Activated CD4-positive, alpha-beta T cell treated with anti-CD3 and anti-CD28 coated beads, Interleukin-2, amount 10 ng/mL, durations not matched to agents 7 days and 5 days (primary cell): ENCODE results near the gene GABBR2. TPM values are rescaled to one million over a fixed set of nuclear protein-coding genes. Genes with fewer than 3 reads are reported as not detected.
"Not testable (repeated sequence)": the region's sequence is repeated elsewhere in the genome, so short reads cannot be mapped to it uniquely, and the experiment has no call there.

ENCODE experiments used
- CTCF ChIA-PET: fragments of 350-600 bp; sonication (Branson Sonifier 250); formaldehyde crosslinking; loops from one replicate; lab custom pipeline; 2021; ENCODE audit warnings: antibody characterized with exemption; lab: Charles Lee
- POLR2A ChIA-PET: fragments of 350-600 bp; sonication (Branson Sonifier 250); formaldehyde crosslinking; loops from one replicate; lab custom pipeline; 2021; ENCODE audit warnings: antibody characterized with exemption; lab: Charles Lee
- DNase-seq: peaks from one replicate; pipeline ENCODE4 v3.0.0-alpha.2; 2020
- H3K27ac Mint-ChIP-seq: one replicate; pipeline ENCODE4 v1.8.0; 2021; ENCODE audit warnings: mild to moderate bottlenecking, moderate library complexity, mixed read lengths
- H3K27me3 Mint-ChIP-seq: one replicate; pipeline ENCODE4 v1.8.0; 2021; ENCODE audit warnings: mixed read lengths
- H3K36me3 Mint-ChIP-seq: one replicate; pipeline ENCODE4 v1.8.0; 2021; ENCODE audit warnings: low read depth, mixed read lengths
- H3K4me1 Mint-ChIP-seq: one replicate; pipeline ENCODE4 v1.8.0; 2021; ENCODE audit warnings: mixed read lengths
- H3K4me3 Mint-ChIP-seq: one replicate; pipeline ENCODE4 v1.8.0; 2021; ENCODE audit warnings: mild to moderate bottlenecking, moderate library complexity, mixed read lengths
- H3K9me3 Mint-ChIP-seq: one replicate; pipeline ENCODE4 v1.8.0; 2021; ENCODE audit warnings: mixed read lengths
- total RNA-seq, 2 experiments: library from RNA; stranded (reverse); gene quantifications; one replicate each; pipeline ENCODE4 v1.2.3, GENCODE V29; 2021

Gene GABBR2
- total RNA-seq, 2 experiments from 2014 or later: not detected

DNA sequence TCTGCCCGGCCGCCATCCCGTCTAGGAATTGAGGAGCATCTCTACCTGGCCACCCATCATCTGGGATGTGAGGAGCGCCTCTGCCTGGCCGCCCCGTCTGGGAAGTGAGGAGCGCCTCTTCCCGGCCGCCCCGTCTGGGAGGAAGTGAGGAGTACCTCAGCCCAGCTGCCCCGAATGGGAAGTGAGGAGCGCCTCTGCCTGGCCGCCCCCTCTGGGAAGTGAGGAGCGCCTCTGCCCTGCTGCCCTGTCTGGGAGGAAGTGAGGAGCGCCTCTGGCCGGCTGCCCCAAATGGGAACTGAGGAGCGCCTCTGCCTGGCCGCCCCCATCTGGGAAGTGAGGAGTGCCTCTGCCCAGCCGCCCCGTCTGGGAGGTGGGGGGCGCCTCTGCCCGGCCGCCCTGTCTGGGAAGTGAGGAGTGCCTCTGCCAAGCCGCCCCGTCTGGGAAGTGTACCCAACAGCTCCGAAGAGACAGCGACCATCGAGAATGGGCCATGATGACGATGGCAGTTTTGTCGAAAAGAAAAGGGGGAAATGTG, 244.5 kb downstream of the GABBR2 start:
- H3K4me3 Mint-ChIP-seq, H3K27me3 Mint-ChIP-seq, CTCF ChIA-PET, DNase-seq, H3K36me3 Mint-ChIP-seq, POLR2A ChIA-PET, H3K4me1 Mint-ChIP-seq, H3K27ac Mint-ChIP-seq: not testable (repeated sequence)
- peaks cover 24% of the 10 kb centered on the region for H3K9me3 Mint-ChIP-seq

DNA sequence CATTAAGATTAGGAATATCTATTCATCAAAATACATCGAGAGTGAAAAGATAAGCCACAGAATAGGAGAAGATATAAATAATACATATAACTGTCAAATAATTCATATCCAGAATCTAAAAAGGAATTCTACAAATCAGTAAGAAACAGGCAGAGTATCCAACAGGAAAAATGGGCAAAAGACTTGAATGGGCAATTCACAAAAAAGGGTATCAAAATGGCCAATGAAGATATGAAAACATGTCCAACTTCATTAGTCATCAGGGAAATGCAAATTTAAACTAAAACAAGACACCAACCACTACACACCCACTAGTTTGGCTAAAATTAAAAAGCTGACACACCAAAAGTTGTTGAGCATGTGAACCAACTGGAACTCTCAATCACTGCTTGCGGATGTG, 246.4 kb downstream of the GABBR2 start:
- Mint-ChIP-seq H3K27ac (no peak overlapping the region), H3K9me3 (peaks cover 24% of the 10 kb centered on the region), H3K27me3 (no peaks in the 10 kb centered on the region), H3K4me3 (no peak overlapping the region), H3K36me3 (no peaks in the 10 kb centered on the region), H3K4me1 (no peaks in the 10 kb centered on the region)
- no peak for DNase-seq
- ChIA-PET CTCF (no interaction called here), POLR2A (no interaction called here)

DNA sequence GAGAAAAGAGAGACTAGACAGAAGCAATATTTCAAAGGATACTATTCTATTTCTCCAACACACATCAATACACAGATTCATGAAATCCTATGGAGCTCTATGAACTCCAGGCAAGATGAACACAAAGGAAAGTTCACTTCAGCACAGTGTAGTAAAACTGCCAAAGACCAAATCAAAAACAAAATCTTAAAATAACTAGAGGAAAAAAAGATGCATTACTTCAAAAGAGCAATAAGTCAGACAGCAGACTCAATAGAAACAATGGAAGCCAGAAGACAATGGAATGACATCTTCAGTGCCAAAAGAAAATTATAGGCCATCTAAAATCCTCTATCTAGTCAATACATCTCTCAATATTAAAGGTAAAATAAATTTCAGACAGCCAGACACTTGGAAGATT, 248.0 kb downstream of the GABBR2 start:
- CTCF ChIA-PET: interaction anchor here (0.5 kb wide), 1 partner anchor 663 kb away, joined by 3 read pairs; no protein-coding TSS in a partner anchor

DNA sequence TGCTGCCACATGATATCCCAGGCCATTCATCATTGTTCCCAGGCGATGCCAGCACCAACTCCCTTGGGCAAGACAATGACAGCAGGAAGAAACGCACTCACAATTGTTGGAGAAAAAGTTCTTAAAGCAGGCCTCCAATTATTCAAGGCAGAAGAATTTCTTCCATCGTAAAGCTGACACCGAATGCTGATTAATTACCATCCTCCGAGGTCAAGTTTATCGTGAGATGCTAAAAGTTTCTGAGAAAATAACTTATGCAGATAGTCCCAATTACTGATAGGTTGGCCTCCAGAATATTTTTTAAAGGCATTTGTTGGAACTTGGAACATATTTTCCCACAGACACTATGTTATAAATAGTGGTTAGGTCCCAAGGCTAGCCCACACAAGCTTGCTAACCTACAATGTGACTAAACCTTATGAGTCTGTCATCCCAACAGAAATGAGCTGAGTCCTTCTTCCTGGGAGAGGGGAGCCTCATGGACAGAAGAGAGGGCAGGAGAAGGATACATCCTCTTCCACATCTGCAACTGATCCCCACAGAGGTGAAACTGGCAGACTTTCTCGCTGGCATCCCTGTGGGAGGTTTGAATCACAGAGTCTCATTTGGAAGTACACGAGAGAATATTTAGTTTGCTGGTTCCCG, 250.9 kb downstream of the GABBR2 start:
- Mint-ChIP-seq H3K27ac (no peak overlapping the region), H3K4me1 (no peaks in the 10 kb centered on the region), H3K4me3 (no peak overlapping the region), H3K9me3 (peaks cover 21% of the 10 kb centered on the region), H3K27me3 (no peaks in the 10 kb centered on the region), H3K36me3 (no peaks in the 10 kb centered on the region)
- ChIA-PET POLR2A (no interaction called here), CTCF (no interaction called here)
- no peak for DNase-seq

More for the DNA sequence above, 248.0 kb downstream of the GABBR2 start:
- H3K4me3 Mint-ChIP-seq: no peak overlapping the region
- H3K36me3 Mint-ChIP-seq: no peaks in the 10 kb centered on the region
- H3K9me3 Mint-ChIP-seq: peaks cover 21% of the 10 kb centered on the region
- POLR2A ChIA-PET: no interaction called here
- H3K27me3 Mint-ChIP-seq: no peaks in the 10 kb centered on the region
- no peak for DNase-seq
- H3K27ac Mint-ChIP-seq: no peak overlapping the region
- no peaks in the 10 kb centered on the region for H3K4me1 Mint-ChIP-seq

DNA sequence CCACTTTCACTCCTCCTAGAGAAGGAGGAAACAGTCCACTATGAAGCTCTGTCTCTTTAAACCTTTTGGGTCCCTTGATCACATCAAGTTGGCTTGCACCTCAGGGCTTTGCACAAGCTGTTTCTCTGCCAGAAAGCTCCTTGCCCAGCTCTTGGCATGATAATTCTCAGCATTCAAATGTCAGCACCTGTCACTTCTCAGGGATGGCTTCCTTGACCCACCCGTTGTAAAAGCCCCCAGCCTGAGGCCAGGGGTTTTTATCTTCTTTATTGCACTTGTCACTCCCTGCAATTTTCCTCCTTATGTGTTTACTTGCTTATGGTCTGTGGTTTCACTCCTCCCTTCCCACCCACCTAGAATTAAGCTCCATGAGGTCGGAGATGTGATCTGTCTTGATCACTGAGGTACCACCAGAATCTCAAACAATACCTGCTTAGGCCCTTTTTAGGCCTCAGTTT, 252.6 kb downstream of the GABBR2 start:
- Mint-ChIP-seq H3K27me3 (no peaks in the 10 kb centered on the region), H3K4me3 (no peak overlapping the region), H3K27ac (no peak overlapping the region), H3K9me3 (peaks cover 14% of the 10 kb centered on the region), H3K4me1 (no peaks in the 10 kb centered on the region), H3K36me3 (no peaks in the 10 kb centered on the region)
- no peak for DNase-seq
- CTCF ChIA-PET: no interaction called here
- POLR2A ChIA-PET: no interaction called here

DNA sequence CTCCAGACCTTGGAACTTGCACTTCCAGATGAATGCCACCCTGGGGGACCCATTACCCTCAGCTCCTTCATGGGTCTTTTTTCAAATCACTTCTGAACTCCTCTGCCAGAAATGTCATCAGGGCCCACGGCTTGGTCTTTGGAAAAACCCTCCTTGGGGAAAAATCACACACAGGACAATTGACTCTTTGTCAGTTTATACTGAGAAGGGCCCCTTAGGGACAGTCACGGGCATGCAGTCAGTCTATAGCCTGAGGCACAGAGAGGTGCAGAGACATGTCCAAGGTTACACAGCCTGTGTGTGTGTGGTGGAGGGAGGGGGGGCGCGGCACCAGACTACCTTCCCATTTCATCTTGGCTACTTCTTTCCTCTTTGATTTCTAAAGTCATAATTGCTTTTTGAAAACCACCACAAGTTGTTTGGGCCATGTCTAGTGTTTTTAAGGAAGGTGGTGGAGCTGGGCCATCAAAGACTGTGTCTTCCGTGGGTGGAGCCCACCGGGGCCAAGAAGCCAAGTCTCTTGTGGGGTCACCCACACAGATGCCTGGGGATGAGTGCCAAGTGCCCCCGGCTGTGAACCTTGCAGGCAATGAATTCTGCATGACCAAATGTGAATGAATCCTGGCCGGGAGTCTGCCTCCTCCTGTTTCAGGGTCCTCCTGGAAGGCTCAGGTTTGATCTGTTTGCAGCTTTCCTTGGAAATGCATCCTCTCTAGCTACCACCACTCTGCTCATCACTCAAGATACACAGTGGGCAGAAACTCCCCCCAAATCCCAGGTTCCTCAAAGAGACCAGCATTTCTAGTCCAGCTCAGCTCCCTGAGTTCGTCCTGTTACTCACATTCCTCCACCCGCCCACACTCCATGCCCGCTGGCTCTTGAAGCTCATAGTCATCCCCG, 253.2 kb downstream of the GABBR2 start:
- Mint-ChIP-seq H3K27me3 (no peaks in the 10 kb centered on the region), H3K4me1 (no peaks in the 10 kb centered on the region)
- POLR2A ChIA-PET: no interaction called here

DNA sequence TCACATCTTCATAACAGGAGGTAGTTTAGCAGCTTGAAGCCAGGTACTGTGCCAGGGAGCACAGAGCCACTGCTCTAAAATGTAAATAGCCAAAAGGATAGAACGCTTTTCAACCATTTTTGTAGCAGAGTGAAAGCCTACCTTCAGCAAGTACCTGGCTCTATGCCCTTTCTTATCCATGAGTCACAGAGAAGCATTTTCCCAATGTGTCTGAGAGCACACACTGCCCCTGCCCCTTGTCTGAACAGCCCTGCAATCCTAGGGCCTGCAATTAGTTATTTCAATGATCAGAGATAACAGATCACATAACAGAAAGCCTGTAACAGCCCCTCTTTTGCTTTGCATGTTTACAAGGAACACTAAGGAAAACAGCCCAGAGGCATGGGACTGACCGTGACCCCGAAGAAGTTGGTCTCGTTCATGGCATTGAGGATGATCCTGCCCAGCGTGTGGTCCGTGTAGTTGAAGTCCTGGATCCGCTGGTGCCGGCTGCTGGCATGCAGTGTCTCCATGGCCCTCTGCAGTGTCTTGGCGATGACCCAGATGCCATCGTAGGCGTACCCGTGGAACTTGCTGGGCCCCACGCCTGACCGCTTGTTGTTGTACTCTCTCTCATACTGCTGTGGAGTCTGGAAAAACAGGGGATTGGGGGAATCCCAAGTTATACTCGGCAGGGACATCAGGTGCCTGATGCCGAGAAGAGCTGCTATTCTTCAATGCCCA, 255.0 kb downstream of the GABBR2 start:
- H3K27me3 Mint-ChIP-seq: no peaks in the 10 kb centered on the region
- no peak for DNase-seq
- POLR2A ChIA-PET: no interaction called here
- no peaks in the 10 kb centered on the region for H3K36me3 Mint-ChIP-seq
- H3K4me1 Mint-ChIP-seq: no peaks in the 10 kb centered on the region
- no peaks in the 10 kb centered on the region for H3K9me3 Mint-ChIP-seq
- no peak overlapping the region for H3K4me3 Mint-ChIP-seq
- H3K27ac Mint-ChIP-seq: no peak overlapping the region
- CTCF ChIA-PET: no interaction called here

More for the DNA sequence above, 253.2 kb downstream of the GABBR2 start:
- DNase-seq: no peak
- no peak overlapping the region for H3K4me3 Mint-ChIP-seq
- no peak overlapping the region for H3K27ac Mint-ChIP-seq
- H3K9me3 Mint-ChIP-seq: peaks cover 7% of the 10 kb centered on the region
- H3K36me3 Mint-ChIP-seq: no peaks in the 10 kb centered on the region
- CTCF ChIA-PET: interaction anchor here (1.2 kb wide), 1 partner anchor 10 kb away, joined by 3 read pairs; no protein-coding TSS in a partner anchor

DNA sequence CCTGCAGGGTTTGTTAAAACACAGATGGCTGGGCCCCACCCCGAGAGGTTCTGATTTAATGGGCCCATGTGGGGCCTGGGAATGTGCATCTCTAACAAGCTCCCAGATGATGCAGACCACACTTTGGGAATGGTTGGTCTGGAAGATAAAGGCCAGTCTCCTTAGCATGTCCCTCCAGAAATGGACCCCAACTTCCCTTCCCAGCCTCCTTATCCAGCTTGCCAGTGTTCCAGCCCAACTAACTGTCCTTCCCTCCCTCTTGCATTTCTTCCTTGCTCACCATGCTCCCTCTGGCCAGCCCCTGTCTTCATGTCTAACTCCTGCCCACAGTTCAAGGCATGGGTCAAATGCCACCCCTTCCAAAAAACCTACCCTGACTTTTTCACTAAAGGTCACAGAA, 257.2 kb downstream of the GABBR2 start:
- H3K27ac Mint-ChIP-seq: no peak overlapping the region

DNA sequence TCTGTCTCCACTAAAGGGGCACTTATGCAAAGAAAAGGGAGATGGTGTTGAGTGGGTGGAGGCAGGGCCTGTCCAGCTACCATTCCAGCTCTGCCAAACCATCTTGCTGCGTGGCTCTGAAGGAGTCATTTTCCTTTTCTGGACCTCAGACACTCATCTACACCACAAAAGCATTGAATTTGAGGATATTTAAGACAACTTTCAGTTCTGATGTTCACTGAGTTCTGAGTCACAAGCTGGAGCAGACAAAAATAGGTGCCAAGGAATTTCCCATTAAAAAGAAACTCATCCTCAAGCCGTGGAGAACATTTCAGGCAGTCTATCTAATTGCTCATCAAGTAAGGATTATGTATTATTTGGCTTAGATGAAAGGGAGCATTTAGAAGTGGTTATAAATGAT, 258.2 kb downstream of the GABBR2 start:
- no peaks in the 10 kb centered on the region for H3K9me3 Mint-ChIP-seq
- no peak overlapping the region for H3K4me3 Mint-ChIP-seq
- no peaks in the 10 kb centered on the region for H3K36me3 Mint-ChIP-seq
- CTCF ChIA-PET: no interaction called here
- POLR2A ChIA-PET: no interaction called here
- DNase-seq: no peak
- no peak overlapping the region for H3K27ac Mint-ChIP-seq
- no peaks in the 10 kb centered on the region for H3K27me3 Mint-ChIP-seq
- H3K4me1 Mint-ChIP-seq: no peaks in the 10 kb centered on the region

More for the DNA sequence above, 257.2 kb downstream of the GABBR2 start:
- DNase-seq: no peak
- H3K9me3 Mint-ChIP-seq: no peaks in the 10 kb centered on the region
- ChIA-PET CTCF (interaction anchor here (1.0 kb wide), 1 partner anchor 410 kb away, joined by 3 read pairs; no protein-coding TSS in a partner anchor), POLR2A (no interaction called here)
- no peaks in the 10 kb centered on the region for H3K4me1 Mint-ChIP-seq
- H3K4me3 Mint-ChIP-seq: no peak overlapping the region
- no peaks in the 10 kb centered on the region for H3K36me3 Mint-ChIP-seq
- no peaks in the 10 kb centered on the region for H3K27me3 Mint-ChIP-seq

DNA sequence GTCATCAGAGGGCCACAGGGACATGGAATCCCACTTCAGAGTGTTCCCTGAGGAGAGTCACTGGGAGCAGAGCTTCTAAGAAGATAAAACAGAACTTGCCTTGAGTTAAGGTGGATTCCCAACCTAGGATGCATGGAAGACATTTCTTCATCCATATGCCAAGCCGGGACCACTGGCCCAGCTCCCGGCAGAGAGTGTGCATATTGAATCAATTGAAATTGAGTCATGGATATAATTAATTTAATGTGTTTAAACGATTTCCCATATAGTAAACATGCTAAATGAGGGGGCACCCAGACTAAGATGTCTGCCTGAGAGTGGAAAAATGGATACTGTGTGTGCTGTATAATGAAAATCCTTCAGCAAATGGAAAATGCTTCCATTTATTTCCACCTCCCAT, 258.9 kb downstream of the GABBR2 start:
- H3K27ac Mint-ChIP-seq: no peak overlapping the region
- no peaks in the 10 kb centered on the region for H3K9me3 Mint-ChIP-seq
- no peak overlapping the region for H3K4me3 Mint-ChIP-seq
- ChIA-PET CTCF (interaction anchor here (0.6 to 0.7 kb wide), 2 partner anchors 347 to 734 kb away, joined by 3 to 4 read pairs; no protein-coding TSS in a partner anchor), POLR2A (no interaction called here)
- DNase-seq: no peak
- H3K27me3 Mint-ChIP-seq: peaks cover 3% of the 10 kb centered on the region
- H3K36me3 Mint-ChIP-seq: no peaks in the 10 kb centered on the region
- H3K4me1 Mint-ChIP-seq: no peaks in the 10 kb centered on the region

DNA sequence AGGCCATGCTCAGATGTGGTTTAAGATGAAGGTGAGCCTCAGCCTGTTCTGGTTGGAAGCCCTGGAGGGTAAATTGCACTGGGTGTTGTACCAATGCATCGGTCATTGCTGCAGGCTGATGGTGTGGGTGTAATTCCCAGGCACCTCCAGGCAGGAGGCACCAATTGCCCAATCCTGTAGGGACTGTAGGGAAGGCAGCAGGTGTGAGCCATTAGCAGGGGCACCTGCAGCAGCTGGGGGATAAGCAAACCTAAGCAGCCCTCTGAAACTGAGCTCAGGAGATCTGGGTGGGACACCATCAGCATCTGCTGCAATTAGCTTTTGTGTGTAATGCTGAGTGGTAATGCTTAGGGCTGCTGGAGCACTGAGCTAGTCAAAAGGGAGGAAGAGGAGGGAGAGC, 263.2 kb downstream of the GABBR2 start:
- no peak for DNase-seq
- no peaks in the 10 kb centered on the region for H3K4me1 Mint-ChIP-seq
- no peaks in the 10 kb centered on the region for H3K9me3 Mint-ChIP-seq
- H3K36me3 Mint-ChIP-seq: no peaks in the 10 kb centered on the region
- POLR2A ChIA-PET: no interaction called here
- CTCF ChIA-PET: interaction anchor here (1.0 kb wide), 1 partner anchor 9 kb away, joined by 3 read pairs; no protein-coding TSS in a partner anchor
- no peak overlapping the region for H3K27ac Mint-ChIP-seq
- peaks cover 12% of the 10 kb centered on the region for H3K27me3 Mint-ChIP-seq
- H3K4me3 Mint-ChIP-seq: no peak overlapping the region

DNA sequence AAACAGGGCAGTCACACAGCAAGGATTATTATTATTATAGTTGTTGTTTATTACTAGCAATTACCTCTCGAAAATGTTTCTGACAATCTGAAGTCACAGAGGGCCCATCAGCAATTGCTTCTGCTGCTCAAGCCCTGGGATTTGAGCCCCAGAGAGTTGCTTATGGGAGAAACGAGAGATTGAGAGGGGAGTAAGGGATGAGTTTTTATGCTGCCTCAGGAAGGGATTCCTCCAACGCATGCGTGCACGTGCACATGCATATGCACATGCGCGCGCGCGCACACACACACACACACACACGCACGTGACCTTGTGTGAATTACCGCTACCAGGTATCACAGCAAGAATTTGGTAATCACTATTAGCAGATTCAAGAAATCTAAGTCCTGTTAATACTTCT, 264.1 kb downstream of the GABBR2 start:
- no peak for DNase-seq
- H3K9me3 Mint-ChIP-seq: no peaks in the 10 kb centered on the region
- no peaks in the 10 kb centered on the region for H3K36me3 Mint-ChIP-seq
- no peak overlapping the region for H3K27ac Mint-ChIP-seq
- ChIA-PET POLR2A (no interaction called here), CTCF (no interaction called here)
- no peaks in the 10 kb centered on the region for H3K4me1 Mint-ChIP-seq
- no peak overlapping the region for H3K4me3 Mint-ChIP-seq
- peaks cover 12% of the 10 kb centered on the region for H3K27me3 Mint-ChIP-seq
